ENCODE results near the gene PHACTR1.

PHACTR1 gene

DNA sequence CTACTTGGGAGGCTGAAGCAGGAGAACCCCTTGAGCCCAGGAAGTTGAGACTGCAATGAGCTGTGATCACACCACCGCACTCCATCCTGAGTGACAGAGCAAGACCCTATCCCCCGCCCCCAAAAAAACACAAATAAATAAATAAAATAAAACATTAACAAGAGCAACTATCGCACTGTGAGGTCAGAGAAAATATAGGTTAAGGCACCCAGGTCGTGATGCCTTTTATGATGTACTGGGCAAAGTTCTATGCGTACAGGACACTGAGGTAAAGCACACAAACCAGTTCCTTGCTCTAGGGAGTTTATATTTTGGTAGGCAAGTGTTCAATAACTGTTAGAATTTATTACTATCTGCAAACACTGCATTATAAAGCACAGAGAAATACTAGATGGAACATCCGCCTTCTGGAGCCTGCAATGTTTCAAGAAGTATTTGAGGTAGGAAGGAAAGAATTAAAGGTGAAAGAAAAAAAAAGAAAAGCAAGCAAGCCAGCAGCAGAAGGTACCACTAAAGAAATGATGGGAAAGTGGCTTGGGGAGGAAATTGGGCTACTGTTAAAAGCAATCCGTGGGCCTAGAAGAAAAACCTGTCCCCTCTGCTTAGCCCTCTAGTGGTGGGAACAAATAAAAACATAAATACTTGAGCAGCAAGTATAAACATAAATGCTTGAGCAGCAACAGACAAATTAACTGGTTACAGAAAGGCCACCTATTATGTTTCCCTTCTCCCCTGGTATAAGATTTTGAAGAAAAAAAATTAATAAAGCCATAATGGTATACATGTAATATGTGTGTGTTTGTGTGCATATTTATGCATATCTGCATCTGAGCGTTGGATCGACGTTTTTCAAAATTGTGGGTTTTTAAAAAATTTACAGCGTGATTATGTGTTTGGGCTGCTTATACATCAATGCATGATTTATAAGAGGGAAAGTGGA, 128.0 kb downstream of the PHACTR1 start:
- FAIRE-seq (no peak), DNase-seq (ENCODE audit: extremely low spot score, insufficient read length, low read depth) (no peak)

DNA sequence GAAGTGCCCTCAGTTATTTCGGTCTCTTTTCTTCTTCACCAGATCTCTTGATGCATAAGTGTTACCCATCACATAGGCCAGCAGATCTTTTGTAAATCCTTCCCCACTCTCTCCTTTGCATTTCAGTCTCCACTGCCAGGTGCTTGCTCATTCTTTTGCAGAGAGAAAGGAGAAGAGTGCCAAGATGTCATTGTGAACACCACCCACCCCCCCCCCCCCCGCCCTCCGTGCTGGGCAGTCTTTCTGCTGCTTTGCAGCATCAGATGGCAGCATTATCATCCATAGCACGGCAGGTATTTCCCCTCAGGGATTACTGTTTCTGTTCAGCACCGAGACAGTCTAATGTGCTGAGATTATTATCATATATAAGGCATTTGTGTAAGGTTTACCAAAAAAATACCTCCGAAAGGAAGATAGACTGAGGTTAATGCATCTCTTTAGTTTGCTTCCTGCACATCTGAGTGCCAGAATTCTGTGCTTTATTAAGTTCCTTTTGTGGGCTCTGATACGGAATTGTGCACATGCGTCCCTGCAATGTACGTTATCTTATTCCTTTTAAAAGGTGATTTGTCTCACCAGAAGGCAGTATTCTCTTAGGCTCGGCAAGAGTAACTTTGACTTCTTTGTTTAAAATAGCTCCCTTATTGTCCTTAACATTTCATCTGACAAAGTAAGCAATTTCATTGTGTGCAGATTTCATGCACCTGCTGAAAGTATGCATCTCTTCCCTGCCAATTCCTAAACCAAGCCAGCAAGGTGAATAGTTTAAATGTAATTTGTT, 128.8 kb downstream of the PHACTR1 start:
- FAIRE-seq (no peak), DNase-seq (ENCODE audit: extremely low spot score, insufficient read length, low read depth) (no peak)

DNA sequence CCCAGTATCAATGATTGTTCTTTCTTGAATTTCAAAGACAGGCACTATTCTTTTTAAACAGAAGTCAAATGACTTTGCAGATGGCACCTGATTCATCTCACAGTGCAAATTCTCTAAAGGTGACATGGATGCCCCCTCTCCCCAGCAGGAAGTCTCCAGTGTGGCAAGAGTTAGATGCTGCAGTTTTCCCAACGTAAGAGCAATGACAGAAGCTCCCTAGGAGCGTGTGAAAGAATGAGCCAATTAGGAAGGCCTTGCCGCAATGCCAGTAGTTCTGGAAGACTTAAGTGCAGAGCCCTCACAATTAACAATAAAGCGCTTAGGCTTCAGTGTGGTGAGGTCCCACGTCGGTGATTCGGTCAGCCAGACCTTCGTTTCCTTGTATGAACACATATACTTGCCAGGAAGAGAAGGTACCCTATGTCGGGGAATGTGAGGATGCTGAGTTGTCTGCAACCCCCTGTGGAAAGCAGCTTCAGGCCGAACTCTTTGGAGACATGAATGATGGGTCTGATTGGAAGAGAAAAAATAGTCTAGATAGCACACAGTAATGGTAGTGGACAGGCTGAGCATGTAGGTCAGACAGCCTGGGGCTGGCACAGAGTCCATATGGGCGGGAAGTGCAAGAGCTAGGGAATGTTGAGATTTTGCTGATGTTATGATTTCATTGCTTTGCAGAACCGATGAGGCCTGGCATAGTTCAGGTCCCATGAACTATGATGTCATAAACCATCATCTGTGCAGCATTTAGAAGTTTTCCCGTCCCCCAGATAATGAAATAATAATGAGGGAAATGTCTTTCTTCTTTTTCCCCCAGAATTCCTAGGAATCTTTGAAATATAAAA, 132.6 kb downstream of the PHACTR1 start:
- no peak for DNase-seq (ENCODE audit: extremely low spot score, insufficient read length, low read depth)
- FAIRE-seq = no peak

DNA sequence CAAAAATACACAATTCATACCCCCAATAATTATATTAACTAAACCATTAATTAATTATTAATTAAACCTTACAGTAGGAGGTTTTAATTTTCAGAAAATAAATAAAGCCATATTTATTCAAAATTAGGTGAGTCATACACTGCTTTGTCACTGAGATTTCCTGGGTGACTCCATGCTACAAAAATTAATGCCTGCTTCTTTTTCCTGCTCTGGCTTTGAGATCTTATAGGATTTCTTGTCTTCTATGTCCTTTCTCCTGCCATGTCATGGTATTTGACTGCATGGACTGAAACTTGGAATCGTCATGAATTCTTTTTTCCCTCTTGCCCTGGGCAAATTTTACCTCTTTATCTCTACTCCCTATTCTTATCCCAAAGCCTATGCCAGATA, 133.2 kb downstream of the PHACTR1 start:
- DNase-seq (ENCODE audit: extremely low spot score, insufficient read length, low read depth) (no peak), FAIRE-seq (no peak)

DNA sequence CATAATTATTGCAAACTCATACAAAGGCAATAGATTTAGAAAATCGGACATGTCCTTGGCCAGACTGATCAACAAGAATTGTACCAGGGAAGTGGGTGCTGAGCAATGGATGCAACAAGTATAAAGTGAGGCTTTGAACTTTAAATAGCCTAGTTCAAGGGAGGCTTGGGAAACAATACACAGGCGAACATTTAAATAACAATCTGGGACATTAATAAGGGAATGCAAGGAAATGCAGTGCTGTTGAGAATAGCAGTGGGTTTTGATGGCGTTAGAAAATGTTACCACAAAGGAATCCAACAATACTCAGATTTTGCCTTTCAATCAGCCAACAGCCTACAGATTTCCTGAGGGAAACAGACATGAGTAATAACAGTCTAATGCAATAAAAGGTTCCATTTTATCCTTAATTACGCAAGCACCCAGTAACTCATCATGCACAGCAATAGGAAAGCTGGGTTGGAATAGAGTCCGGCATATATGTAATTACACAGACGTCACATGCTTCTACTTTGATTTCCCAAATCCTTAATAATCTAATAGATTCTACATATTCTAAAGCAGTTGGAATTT, 134.6 kb downstream of the PHACTR1 start:
- FAIRE-seq (no peak), DNase-seq (ENCODE audit: extremely low spot score, insufficient read length, low read depth) (no peak)

DNA sequence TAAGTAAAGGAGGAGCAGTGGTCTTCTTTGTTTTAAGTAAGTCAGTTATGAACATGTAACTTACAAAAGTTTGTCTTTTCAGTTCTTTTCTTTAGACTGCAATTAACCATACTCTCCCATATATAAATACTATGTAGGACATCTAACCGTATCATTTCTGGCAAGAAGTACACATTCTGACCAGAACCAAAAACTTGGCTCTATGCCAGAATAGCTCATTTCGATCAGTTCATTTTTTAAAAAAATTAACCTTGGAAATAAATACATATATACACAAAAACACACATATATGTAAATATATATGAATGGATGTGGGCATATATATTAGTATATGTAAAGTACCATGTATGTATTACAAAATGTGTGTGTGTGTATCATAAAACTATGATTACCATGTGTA, 145.0 kb downstream of the PHACTR1 start:
- no peak for DNase-seq (ENCODE audit: extremely low spot score, insufficient read length, low read depth)
- no peak for FAIRE-seq

DNA sequence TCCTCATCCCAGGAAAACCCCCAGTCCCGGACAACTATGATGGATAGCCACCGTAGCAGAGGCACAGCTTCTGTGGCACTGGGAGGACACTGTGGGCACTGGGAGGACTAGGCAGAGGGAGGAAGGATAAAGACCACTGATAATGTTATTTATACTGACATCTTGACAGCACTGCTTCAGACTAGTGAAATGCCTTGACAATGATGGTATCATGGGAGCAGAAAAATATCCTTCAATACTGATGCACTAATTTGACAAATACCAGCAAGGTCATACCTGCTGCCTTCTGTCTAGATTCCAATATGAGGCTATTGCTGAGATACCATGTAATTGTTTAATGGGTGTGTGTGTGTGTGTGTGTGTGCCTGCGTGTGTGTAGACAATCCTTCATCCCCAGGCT, 148.6 kb downstream of the PHACTR1 start:
- no peak for DNase-seq (ENCODE audit: extremely low spot score, insufficient read length, low read depth)
- no peak for FAIRE-seq

DNA sequence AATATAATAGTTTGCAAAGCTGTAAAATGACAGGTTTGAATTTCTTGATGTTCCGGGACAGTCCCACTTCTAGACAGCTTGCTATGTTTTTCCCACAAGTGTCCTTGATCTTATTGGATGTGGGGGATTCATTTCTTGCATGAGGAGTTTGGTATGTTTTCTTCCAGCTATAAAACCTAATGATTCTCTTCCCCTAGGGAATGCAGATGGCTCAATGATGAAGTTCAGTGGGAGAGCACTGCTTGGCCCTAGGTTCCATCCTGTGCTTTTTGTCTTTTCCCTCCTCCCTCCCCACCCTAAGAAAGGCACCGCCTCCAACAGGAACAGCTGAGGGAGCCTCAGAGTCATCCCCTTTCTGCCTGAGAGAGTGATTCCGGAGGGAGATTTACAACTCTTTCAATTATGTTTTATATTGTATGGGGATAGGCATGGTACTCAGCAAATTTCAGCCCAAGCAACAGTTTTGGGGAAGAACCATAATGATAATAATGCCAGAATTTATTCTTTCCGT, 149.2 kb downstream of the PHACTR1 start:
- DNase-seq (ENCODE audit: extremely low spot score, insufficient read length, low read depth) (no peak), FAIRE-seq (no peak)

DNA sequence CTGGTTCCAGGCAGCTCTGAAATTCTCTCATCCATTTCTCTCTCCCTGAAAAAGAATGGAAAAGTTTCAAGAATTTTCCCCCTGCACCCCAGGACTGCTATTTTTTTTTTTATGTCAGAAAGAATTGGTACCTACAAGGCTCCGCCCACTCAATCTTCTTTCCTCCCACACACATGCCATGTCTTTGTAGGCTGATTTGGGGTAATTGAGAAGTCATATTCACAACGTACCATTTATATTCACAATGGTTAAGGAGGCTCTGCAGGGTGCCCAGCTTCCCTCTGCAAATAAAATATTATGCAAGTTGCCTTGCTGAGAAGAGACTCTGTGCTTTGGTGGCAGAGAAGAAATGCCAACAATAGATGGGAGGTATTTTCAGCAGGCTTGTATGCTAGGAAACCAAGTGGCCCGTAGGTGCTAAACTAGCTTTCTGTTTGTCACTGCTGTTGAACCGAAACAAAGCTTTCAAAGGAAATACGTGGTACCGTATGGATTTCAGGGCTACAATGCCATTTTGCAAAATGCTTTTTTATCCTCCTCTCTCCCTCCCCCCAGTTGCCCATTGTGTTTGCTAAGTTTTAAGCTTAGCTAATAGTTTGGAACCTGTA, 150.0 kb downstream of the PHACTR1 start:
- DNase-seq (ENCODE audit: extremely low spot score, insufficient read length, low read depth) (no peak), FAIRE-seq (no peak)

DNA sequence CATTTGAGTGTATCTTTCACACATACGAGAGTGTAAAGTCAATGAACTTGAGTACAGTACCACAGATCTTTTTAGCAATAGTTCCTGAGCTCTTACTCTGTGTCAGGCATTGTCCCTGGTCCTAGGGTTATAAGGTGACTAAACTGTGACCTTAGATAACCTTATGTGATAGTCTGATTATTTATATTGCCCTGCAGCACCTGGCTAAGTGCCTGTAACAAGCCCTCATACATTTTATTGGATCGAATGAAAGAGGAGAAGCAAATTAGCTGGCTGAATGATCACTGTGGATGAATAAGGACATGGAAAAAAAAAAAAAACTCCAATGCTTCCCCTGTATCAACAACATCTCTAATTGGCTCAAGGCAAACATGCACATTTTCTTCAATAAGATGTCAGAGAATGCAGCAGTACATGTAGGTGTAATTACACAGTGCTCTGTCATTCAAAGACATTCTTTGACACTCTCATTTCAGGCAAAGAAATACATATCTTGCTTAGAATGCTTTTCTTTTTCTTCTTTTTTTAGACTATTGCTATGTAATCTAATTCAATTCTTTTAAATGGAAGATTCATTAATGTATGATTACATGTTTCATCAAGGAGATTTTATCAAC, 153.4 kb downstream of the PHACTR1 start:
- DNase-seq (ENCODE audit: extremely low spot score, insufficient read length, low read depth) (no peak), FAIRE-seq (no peak)

DNA sequence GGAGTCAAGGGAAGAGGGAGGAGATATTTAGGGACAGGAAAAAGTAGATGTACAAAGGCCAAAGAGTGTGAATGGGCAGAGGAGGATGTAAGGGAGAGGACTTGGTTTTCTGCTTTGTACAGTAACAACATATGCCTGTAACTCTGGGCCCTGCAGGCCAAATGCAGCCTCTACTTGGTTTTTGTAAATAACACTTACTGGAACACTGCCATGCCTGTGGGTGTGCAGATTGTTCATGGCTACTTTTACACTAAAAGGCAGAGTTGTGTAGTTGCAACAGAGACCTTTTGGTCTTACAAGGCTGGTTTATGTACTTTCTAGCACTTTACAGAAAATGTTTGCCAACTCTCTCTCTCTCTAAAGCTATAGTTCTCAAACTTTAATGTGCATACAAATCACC, 157.1 kb downstream of the PHACTR1 start:
- DNase-seq (ENCODE audit: extremely low spot score, insufficient read length, low read depth) = no peak
- FAIRE-seq = no peak

DNA sequence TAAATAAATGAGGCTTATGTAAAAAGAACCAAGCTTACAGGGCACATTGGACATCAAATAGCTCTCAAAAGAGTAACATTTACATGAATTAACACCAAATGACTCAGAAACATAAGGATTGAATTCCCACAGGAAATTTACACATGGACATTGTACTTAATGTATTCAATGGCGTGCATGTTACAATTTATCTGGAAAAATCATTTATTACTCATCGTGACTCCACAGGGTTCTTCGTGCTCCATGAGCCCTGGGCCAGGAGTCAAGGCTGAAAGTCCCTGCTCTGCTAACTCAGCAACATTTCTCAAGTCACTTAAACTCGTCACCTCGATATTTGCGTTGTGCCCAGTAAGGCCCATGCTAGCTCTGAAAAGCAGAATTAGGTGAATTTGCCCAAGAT, 158.5 kb downstream of the PHACTR1 start:
- FAIRE-seq = no peak
- no peak for DNase-seq (ENCODE audit: extremely low spot score, insufficient read length, low read depth)

DNA sequence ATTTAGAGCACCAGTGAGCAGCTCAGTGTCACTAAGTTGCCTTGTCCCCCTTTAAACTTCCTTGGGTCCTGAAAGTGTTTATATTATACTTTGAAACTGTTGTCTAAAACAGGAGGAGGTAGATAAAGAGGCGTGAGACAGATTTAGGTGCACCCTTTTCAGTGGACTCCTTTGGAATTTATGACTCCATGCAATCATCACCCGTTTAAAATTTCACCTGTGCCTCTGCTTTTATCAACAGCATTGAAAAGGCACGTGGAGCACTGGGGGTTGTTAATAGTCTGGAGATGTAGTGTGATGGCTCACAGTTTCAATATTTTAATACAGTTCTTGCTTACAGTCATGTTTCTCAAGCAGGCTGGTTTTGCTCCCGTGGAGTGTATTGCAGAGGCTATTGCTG, 162.2 kb downstream of the PHACTR1 start:
- DNase-seq (ENCODE audit: extremely low spot score, insufficient read length, low read depth) = no peak
- no peak for FAIRE-seq

DNA sequence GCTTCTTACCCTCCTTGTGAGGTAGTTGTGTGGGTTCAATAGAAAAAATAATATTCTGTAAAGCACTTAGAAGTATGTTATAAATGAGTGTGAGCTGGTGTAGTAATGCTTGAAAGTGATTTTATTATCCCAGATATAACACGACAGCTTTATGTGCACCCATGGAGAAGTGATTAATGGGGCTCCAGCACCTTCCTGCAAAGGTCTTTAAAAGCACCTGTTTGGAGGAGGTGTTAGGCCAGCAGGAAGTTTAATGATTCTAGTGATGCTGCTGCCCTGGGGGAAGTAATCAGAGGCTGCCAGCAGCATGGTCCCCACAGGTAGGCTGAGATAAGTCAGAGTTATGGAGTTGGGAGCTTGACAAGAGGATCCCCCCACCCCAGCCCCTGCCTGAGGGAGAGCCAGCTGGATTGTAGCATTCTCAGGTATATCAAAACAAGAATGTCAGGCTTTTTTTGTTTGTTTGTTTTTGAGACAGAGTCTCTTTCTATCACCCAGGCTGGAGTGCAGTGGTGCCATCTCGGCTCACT, 166.3 kb downstream of the PHACTR1 start:
- FAIRE-seq (no peak), DNase-seq (ENCODE audit: extremely low spot score, insufficient read length, low read depth) (no peak)

DNA sequence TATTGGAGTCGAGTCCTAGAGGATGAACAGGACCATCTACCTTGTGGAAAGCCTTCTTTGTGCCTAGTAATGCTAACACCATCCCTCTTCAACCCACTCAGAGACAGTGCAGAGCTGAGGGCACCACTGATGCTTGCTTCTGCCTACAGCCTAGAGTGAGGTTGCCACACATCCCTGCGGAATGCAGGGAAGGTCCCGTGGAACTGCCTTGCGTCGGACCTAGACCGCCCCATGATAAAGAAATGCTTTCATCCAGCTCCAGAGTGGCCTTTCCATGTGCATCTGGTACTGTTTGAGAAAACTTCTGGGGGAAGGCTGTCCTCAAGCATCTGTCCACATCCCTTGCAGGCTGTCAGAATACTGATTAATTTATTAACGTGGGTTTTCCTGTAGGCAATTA, 168.4 kb downstream of the PHACTR1 start:
- FAIRE-seq = no peak
- no peak for DNase-seq (ENCODE audit: extremely low spot score, insufficient read length, low read depth)

DNA sequence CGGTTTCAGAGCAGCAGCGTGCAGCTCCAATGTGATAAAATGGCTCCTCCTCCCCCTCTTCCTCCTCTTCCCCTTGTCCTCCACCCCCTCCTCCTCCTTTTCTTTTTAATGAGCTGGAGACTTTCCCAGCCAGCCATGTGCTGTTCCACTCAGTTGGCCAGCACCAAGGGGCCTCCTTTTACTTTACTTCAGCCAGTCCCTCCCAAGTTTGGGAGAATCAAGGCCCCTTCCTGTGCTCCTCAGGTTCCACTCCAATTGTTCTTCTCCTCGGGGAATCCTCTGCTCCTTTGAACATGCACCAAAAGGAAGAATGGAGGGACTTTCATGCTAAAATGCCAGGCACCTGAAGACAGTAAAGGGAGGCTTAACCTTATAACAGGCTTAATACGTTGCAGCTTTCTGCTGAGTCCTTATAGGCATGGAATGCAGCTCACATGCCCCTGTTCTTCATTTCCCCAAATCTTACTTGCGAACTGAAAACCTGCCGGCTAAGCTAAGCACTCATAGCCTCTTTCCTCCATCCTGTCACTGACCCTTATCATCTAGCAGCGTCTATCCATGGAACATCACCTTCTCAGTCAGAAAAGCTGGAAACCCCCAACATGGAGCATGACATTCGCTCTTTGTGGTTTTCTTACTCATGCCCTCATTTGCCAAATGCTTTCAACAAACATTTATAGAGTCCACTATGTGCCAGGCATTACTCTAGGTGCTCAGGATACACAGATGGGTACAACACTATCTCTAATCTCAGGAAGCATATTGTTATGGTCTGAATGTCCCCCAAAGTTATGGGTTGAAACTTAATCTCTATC, 170.6 kb downstream of the PHACTR1 start:
- FAIRE-seq = no peak

DNA sequence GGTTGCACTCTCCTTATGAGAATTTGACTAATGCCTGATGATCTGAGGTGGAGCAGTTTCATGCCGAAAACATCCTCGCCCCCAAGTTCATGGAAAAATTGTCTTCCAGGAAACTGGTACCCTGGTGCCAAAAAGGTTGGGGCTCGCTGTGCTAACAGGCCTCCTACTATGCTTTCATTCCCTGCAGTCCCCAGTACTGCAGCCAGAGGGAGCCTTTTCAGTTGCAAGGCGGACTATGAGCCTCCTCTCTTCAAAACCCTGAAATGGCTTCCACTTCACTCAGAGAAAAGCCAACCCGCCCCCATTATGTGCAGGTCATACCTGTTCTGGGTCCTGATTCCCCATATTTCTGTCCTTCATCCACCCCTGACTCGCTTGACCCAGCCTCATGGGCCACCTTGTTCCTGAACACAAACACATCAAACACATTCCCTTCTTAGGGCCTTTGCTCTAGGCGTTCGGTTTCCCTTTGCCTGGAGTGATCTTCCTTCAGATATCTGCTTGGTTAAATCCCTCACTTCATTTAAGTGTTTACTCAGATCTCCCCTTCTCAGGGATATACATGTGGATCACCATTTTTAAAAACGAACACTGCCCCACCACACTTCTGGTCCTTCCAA, 173.7 kb downstream of the PHACTR1 start:
- DNase-seq (ENCODE audit: extremely low spot score, insufficient read length, low read depth) (no peak), FAIRE-seq (no peak)

More for the DNA sequence above, 170.6 kb downstream of the PHACTR1 start:
- DNase-seq (ENCODE audit: extremely low spot score, insufficient read length, low read depth) = no peak

DNA sequence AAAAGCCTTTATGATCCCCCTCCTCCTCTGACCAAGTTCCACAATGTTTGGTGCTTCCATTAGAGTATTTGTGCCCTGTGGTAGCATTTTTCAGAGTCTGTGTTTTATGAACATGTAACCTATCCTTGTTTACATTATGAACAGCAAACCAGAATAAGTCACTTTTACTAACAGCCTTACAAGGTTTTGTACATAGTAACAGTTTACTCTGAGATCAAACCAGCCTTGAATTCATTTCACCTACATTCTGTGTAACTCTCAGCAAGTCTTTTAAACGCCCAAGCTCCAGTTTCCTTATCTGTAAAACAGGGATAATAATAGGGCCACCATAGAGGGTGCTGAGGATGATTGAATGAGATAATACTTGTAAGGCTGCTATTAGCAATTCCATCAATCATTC, 175.0 kb downstream of the PHACTR1 start:
- DNase-seq (ENCODE audit: extremely low spot score, insufficient read length, low read depth) = no peak
- FAIRE-seq = no peak
